GM21737 (cell line): ENCODE data around the gene RBBP9.
"Not testable (repeated sequence)": the region's sequence is repeated elsewhere in the genome, so short reads cannot be mapped to it uniquely, and the experiment has no call there.

Source experiments
- ATAC-seq: cut with Tn5 transposase; IDR thresholded peaks from one replicate; pipeline ENCODE4 v1.9.1; 2021; ENCODE audit warnings: mild to moderate bottlenecking, moderate library complexity; ENCODE audit not compliant: unreplicated experiment

Gene RBBP9

DNA sequence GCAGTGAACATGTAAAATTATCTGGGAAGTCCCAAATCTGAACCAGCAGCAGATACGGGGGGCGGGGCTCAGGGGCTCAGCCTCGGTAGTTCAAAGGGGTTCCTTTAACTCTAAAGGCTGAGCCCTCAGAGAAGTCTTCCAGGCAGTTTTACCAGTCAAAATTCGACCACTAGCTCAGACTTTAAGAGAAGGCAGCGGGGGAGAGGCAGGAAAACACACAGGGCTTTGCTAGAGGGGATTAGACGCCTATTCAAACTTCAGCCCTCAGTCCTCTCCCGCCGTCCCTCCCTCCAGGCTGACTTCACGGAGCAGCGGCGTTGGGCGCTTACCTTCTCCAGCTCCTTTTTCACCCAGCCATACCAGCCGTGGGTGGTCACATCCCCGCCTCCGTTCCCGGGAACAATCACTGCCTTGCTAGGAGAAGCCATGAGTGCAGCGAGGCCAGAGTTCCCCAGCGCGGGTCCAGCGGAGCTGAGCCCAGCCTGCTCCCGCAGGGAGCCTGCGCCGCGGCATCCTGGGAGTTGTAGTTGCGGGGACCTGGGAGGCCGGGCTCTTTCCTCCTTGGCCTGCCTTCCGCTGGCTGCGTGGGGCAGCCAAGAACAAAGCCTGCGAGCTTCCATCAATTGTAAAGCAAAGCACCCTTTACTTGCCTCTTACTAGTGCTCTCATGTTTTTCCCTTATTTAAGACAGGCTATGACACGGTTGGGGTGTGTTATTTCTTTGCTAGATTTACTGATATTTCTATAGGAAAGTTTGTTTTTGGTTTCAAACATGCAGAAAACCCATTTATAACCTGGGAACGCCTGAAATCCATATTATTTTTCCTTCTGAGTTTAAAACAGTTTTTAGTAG is at the start of gene RBBP9:
TSS of gene RBBP9 (minus strand) at position 486 of the 853 bp plus-strand sequence. CDS start at position 428, 58 bp downstream.
- peak; percentile 100 for ATAC-seq

DNA sequence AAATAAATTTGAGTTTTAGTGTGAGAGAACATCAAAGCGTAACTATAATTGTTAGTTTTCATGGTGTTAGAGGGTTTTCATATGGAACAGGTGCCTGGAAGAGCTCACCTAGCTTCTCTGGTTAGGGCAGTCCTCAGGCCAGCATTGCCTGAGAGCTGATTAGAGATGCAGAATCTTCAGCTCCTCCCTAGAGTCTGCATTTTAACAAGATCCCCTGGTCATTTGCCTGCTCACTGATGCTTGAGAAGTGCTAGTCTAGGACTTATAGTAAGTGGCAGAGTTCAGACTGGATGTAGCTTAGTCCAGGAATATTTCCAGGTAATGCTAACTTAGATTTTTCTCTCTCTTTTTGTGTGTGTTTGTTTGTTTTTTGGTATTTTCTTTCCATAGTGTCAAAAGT is 48.5 kb upstream of the RBBP9 start:
- no peak for ATAC-seq

DNA sequence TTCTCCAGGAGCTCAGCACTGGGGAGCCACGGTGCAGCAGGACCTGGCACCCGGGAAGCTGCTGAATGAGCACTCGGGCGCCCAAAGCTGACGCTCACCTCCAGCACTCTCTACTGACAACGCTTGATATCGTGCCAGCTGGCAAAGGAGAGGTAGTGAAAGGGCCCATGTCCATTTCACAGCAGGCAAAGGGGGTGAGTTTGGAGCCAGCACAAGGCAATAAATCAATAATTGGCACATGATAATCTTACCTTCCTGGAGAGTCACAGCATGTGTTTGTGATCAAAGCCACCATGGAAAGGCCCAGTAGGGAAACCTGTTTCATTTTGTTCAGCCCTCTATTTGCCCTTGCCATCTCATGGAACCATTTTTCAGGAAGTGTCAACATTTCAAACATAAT is 46.9 kb upstream of the RBBP9 start:
- no peak for ATAC-seq

DNA sequence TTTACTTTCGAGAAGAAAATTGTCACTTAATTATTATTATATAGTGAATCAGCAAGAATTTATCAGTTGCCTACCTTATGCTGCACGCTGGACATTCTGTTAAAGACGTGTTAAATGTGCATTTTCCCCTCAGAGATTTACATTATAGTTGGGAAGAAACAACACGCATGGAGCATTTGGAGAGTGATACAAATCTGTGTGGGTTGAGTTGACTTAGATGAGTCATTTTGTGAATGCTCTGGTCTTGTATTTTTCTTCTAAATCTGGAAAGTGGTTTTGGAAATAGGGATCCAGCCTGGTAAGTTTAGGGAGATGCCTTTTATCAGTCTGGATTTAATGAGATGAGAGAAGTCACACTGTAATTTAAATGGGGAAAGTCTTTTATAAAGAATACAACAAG is 46.2 kb upstream of the RBBP9 start:
- no peak for ATAC-seq

DNA sequence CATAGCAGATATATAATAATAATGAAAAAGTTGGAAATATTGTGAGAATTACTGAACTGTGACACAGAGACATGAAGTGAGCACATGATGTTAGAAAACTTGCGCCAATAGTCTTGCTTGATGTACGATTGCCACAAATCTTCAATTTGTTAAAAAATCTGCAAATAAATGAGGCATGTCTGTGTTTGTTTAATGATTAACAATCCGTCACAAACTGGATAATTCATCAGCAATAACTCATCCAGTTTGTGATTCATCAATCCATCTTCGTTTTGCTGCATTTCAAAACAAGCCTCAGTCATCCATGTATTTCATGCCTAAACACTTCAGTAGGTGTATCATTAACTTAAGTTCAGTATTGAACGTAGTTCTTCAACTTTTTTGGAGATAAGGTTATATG is 44.7 kb upstream of the RBBP9 start:
- ATAC-seq: no peak

DNA sequence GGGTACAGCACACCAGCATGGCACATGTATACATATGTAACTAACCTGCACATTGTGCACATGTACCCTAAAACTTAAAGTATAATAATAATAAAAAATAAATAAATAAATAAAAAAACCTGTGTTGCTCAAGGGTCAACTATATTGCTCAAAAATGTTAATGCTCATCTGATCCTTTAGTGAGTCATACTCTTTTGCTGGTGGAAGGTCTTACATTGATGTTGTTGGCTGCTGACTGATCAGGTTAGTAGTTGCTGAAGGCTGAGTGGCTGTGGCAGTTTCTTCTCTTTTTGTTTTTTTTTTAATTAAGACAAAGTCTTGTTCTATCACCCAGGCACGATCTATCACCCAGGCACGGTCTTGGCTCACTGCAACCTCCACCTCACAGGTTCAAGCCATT is 40.6 kb upstream of the RBBP9 start:
- ATAC-seq: no peak

DNA sequence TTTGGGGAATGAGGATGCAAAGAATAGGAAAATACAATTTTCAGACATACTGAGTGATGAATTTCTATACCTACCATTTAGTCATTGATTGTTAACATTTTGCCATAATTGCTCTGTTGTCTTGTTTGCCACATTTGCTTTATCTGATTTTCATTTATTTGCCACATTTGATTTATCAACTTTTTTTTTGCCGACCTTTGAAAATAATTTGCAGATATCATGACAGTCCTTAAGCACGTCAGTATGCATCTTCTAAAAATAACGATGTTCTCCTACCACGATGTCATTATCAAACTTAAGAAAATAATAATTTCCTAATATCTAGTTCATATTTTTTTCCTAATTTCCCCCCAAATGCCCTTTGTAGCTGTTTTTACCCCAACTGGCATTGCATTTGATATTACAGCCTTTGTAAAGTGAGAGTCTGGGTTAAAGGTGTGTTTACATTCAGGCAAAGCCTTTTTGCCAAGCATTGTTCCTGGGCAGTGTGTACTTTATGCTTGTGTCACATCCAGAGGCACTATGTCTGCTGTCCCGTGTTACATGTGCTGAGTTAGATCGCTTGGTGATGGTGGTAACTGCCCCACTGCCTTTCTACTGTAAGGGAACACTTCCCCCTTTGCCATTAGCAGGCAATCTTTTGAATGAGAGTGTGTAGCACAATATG is 37.1 kb upstream of the RBBP9 start:
- ATAC-seq: no peak

DNA sequence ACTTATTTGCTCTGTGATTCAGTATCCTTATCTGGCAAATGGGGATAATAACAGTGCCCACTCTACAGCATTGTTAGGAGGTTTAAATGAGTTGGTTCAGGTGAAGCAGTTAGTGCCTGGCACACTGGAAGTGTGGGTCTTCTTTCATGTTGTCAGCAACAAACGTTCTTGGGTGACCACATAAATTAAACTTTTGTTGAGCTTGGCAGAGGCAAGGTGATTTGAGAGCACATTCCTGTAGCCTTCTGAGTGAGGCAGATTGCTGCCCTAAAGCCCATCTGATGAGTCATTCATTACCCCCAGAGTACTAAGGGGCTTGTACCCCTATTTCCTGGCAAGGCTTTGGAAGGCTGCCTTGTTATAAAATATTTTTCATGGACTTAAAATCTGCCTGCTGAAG is 36.5 kb upstream of the RBBP9 start:
- ATAC-seq: no peak

DNA sequence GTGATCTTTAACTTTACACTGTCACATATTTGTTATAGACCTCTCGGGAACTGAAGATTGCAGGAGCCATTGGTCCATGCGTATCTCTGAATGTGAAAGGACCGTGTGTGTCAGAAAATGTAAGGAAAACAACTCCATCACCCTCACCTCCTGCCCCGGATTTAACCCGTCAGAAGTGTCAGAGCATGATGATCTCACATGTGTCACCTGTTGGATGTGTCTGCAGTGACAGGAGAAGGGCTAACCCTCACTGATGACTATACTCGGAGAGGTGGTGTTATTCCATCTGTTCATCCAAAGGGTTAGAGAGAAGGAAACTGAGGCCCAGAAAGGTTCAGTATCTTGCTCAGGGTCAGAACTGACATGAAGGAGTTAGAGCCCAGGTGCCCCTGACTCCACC is 35.6 kb upstream of the RBBP9 start:
- ATAC-seq: no peak

DNA sequence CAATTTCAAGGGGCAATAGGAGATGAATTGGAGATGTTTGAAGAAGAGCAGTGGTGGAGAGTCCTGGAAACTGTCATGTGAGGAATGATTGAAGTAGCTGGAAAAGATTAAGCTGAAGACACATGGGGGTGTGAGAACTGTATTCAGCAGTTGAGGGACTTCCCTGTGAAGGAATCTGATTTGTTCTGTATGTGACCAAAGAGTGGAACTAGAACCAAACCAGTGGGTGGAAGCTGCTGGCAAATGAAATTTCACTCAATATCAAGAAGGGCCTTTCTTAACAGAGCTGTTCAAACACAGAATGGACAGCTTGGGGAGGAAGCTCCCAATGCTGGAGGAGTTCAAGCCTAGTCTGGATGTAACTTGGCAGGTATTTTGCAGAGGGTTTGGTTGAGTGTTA is 32.0 kb upstream of the RBBP9 start:
- no peak for ATAC-seq

DNA sequence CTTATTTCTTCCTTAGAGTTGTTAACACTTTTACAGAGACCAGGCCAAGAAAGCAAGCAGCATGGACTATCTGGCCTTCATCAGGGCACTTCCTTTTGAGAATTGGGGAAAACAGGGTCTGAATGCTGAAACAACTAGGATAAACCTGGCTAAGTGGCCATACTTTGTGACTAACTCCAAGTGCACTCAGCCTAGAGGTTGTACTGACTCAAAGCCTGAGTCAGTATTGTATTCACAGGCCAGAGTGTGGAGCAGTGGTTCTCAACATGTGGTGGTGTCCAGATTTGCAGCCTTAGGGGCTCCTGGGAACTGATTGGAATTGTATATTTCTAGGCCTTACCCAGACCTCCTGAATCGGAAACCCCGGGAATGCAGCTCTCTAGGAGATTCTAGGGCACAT is 30.8 kb upstream of the RBBP9 start:
- no peak for ATAC-seq

DNA sequence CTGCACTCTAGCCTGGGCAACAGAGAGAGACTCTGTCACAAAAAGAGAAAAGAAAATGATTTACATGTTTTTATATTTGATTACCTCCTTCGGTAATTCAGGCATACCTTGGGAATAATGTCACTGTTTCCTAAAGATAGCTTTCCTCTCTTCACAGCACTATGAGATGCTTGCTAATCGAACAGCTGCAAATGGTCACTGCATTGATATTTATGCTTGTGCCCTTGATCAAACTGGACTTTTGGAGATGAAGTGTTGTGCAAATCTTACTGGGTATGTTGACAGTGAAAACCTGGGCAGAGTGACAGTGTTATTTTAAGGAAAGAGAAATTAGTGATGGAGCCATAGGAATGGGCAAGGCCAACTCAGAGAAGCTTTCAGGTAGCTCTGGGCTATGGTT is 30.3 kb upstream of the RBBP9 start:
- no peak for ATAC-seq

DNA sequence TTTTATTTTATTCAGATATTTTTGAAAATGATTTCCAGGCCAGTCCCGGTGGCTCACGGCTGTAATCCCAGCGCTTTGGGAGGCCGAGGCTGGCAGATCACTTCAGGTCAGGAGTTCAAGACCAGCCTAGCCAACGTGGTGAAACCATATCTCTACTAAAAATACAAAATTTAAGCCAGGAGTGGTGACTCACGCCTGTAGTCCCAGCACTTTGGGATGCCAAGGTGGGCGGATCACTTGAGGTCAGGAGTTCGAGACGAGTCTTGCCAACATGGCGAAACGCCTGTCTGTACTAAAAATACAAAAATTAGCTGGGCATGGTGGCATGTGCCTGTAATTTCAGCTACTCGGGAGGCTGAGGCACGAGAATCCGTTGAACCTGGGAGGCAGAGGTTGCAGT is 29.7 kb upstream of the RBBP9 start:
- ATAC-seq: not testable (repeated sequence)

DNA sequence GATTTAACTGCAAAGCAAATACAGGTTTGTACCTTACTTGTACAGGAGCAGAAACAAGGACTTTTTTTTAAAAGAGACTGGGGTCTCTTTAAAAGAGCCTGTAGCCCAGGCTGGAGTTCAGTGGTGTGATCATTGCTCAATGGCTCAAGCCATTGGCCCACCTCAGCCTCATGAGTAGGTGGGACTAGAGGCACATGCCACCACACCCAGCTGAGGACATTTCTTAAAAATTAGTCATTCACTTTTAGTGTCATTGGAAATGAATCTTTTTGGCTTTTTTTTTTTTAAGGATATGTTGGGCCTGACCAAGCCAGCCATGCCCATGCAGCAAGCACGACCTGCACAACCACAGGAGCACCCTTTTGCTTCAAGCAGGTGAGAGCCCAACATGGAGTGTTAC is 27.6 kb upstream of the RBBP9 start:
- no peak for ATAC-seq

DNA sequence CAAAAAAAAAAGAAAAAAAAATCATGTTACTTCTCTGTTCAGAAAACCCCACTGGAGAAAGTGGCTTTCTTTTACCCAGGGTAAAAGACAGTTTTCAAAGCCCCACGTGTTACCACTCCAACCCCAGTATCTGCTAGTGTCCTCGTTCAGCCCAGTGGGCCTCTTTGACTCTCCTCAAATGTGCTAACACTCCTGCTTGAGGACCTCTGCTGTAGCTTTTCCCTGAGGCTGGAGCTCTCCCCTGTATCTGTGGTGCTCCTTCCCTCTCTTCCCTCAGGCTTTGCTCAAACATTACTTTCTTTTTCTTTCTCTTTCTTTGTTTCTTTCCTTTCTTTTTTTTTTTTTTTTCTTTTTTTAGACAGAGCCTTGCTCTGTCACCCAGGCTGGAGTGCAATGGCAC is 26.0 kb upstream of the RBBP9 start:
- no peak for ATAC-seq

DNA sequence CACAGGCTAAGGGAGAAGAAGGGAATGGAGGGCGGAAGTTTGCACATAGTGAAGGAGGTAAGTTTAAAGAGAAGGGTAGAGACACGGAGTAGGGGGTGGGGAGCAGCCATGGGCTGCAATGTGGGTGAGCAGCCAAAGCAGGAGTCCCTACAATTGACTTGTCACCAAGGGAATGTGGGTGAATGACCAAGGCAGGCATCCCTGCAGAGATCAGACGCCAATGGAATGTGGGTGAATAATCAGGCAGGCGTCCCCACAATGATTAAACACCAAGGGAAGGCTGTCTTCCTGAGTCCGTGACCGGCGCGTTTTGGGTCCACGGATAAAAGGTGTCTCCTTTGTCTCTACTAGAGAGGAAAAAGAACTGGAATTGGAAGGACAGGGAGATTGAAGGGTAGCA is 25.0 kb upstream of the RBBP9 start:
- ATAC-seq: not testable (repeated sequence)

DNA sequence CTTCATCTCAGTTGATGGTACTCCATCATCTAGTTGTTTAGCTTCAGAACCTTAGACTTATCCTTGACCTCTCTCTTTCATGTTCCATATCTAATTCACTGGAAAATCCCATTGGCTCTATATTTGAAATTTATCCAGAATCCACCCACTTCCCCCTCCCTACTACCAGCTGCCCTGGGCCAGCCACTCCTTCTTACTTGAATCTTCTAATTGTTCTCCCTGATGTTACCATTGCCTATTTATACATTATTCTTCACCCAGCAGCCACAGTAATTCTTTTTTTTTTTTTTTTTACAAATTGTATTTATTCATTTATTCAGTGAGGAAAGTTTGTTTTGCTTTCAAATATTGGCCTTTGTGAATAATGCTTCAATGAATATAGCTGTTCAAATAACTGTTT is 18.9 kb upstream of the RBBP9 start:
- ATAC-seq: no peak

DNA sequence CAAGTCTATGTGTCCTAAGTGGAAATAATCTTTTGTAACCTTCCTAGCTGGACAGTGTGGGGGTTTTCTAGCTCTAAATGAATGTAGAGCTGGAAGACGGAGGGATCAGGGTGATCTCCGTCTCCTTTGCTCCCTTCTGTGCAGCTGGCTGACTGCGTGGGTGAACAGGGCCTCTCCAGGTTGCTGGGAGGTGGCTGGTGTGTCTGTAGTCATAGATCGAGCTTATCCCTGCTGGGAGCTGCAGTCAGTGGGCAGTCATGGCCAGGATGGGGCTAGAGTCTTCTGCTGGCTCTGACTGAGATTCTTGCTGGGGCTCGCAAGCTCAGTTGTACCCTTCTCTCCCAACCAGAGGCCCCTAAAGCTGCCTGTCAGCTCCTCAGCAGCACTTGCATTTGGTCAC is 17.1 kb upstream of the RBBP9 start:
- no peak for ATAC-seq

DNA sequence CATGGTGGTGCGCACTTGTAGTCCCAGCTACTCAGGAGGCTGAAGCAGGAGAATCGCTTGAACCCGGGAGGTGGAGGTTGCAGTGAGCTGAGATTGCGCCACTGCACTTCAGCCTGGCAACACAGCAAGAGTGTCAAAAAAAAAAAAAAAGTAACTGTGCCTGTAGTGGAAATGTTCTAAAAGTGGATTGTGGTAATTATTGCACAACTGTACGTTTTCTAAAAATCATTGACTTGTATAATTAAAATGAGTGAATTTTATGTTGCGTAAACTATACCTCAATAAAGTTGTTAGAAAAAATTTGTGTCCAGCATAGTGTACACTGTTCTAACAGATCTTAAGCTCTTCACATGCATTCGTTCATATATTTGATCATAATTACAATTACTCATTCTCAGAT is 16.2 kb upstream of the RBBP9 start:
- no peak for ATAC-seq

DNA sequence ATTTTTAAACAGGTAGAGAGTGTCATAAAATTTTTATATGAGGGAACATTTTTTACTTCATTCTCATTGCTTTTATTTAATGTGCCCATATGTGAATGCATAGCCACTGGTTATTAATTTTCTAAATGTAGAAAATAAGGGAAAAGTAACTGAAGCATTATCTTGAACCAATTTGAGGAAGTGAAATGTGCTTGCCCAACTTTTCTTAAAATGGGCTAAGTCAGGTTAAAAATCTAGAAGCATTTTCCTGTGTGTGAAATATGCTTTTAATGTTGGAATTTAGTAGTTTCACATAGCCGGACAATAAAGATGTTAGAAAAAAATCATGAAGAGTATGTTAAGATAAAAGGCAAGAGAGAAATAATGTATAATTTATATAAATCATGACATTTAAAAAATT is 14.5 kb upstream of the RBBP9 start:
- no peak for ATAC-seq

DNA sequence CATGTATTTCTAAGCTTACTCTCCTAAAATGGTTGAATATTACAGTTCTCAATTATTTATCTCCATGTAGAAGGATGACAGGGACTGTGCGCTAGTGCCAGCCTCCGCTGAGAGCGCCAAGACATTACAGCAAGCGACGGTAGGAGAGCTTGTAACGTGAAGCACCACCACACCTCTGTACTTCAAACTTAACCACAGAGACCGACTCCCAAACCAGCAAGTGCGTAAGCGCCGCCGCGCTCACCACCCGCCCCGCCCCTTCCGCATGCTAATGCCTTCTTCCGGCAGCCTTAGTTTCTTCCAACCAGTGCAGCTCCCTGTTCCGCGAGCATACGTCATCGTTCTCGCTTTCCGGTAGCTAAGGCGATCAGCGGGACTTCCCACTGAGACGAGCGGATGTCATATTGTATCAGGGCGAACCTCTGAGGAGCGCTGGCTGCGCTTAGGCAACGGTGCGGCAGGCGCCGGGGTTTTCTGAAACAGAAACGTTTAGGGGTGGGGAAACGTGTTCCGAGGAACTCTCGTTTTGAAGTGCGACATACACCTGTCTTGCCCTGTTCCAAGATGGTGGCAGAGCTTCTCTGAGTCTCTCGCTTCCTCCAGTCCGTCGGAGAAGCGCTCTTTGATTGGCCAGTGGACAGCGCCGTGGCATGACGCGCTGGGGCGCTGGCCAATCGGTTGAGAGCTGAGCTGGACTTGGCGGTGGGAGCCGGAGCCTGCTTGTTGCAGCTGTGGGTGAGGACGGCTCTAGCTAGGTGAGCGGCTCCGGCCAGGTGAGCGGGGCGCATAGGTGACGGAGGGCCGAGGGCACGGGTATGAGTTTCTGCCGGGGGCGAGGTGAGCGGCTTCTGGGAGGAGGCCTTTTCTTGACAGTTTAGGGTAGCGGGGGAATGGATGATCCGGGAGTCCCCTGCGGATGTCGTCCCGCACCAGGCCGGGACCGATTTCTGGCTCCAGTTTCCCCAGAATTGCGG is 10.5 kb upstream of the RBBP9 start, which contains the start of gene SEC23B:
TSS of gene SEC23B (plus strand) at position 723 of the 974 bp plus-strand sequence. CDS start 2,896 bp downstream, outside the sequence.
- peak; percentile 92 for ATAC-seq
